Calu3 (cell line): ENCODE results near the gene RIPPLY1. TPM values are rescaled to one million over a fixed set of nuclear protein-coding genes. Genes with fewer than 3 reads are reported as not detected.

Source experiments
- BruUV-seq: library from RNA; stranded (reverse); fragments of 400-500 nt; replicated peaks from 2 replicates; lab custom pipeline; 2021; lab: Mats Ljungman, UMichigan
- CTCF ChIA-PET: fragments of 300-600 bp; sonication (Branson Sonifier 250); formaldehyde crosslinking; loops from one replicate; lab custom pipeline; 2022; ENCODE audit warnings: antibody characterized with exemption; lab: Charles Lee
- DNase-seq: peaks from one replicate; pipeline ENCODE4 v3.0.0; 2022
- H3K27ac Mint-ChIP-seq: one replicate; pipeline ENCODE4 v1.8.0; 2022; ENCODE audit warnings: mixed read lengths; ENCODE audit not compliant: unreplicated experiment
- H3K27me3 Mint-ChIP-seq: one replicate; pipeline ENCODE4 v1.8.0; 2022; ENCODE audit warnings: mixed read lengths; ENCODE audit not compliant: unreplicated experiment
- H3K36me3 Mint-ChIP-seq: one replicate; pipeline ENCODE4 v1.8.0; 2022; ENCODE audit warnings: mild to moderate bottlenecking, moderate library complexity, mixed read lengths; ENCODE audit not compliant: insufficient read depth, unreplicated experiment
- H3K4me1 Mint-ChIP-seq: one replicate; pipeline ENCODE4 v1.8.0; 2022; ENCODE audit warnings: mild to moderate bottlenecking, low read depth, mixed read lengths; ENCODE audit not compliant: unreplicated experiment
- H3K4me3 Mint-ChIP-seq: one replicate; pipeline ENCODE4 v1.8.0; 2022; ENCODE audit warnings: mild to moderate bottlenecking, low read depth, moderate library complexity, mixed read lengths; ENCODE audit not compliant: unreplicated experiment
- H3K9me3 Mint-ChIP-seq: one replicate; pipeline ENCODE4 v1.8.0; 2022; ENCODE audit warnings: low read depth, mixed read lengths; ENCODE audit not compliant: unreplicated experiment
- intact Hi-C: fragments of 100-400 bp; cut with micrococcal nuclease; formaldehyde crosslinking; loops from one replicate; pipeline ENCODE4 v1.10.0; 2022; ENCODE audit not compliant: unreplicated experiment
- total RNA-seq: library from RNA; stranded (reverse); gene quantifications from 2 replicates; pipeline ENCODE4 v1.2.3, GENCODE V29; 2022
- TF ChIP-seq, protein P1 (sequence below): fragments of 200-600 bp; IDR thresholded peaks from one replicate; pipeline ENCODE4 v1.8.0; 2022; ENCODE audit warnings: antibody characterized with exemption; ENCODE audit not compliant: unreplicated experiment

The RIPPLY1 gene
- total RNA-seq, 1 experiment from 2014 or later: 0.31 TPM

GRCh38 chrX:106917830-106918500 lies 14.8 kb upstream of the RIPPLY1 start:
- H3K36me3 Mint-ChIP-seq: peaks cover 13% of the 10 kb centered on the region
- peak; percentile 76 for DNase-seq
- H3K4me3 Mint-ChIP-seq: peak overlapping the region; percentile 4
- peaks cover 38% of the 10 kb centered on the region for H3K4me1 Mint-ChIP-seq
- H3K9me3 Mint-ChIP-seq: no peaks in the 10 kb centered on the region
- no TSS peak for BruUV-seq
- CTCF ChIA-PET: interaction anchor here (0.8 kb wide), 1 partner anchor 12 kb away, joined by 3 read pairs; no protein-coding TSS in a partner anchor
- TF ChIP-seq, protein P1, sequence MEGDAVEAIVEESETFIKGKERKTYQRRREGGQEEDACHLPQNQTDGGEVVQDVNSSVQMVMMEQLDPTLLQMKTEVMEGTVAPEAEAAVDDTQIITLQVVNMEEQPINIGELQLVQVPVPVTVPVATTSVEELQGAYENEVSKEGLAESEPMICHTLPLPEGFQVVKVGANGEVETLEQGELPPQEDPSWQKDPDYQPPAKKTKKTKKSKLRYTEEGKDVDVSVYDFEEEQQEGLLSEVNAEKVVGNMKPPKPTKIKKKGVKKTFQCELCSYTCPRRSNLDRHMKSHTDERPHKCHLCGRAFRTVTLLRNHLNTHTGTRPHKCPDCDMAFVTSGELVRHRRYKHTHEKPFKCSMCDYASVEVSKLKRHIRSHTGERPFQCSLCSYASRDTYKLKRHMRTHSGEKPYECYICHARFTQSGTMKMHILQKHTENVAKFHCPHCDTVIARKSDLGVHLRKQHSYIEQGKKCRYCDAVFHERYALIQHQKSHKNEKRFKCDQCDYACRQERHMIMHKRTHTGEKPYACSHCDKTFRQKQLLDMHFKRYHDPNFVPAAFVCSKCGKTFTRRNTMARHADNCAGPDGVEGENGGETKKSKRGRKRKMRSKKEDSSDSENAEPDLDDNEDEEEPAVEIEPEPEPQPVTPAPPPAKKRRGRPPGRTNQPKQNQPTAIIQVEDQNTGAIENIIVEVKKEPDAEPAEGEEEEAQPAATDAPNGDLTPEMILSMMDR: no peak
- H3K27ac Mint-ChIP-seq: peak overlapping the region; percentile 75
- H3K27me3 Mint-ChIP-seq: no peaks in the 10 kb centered on the region
- intact Hi-C loops: loop anchor here (2.0 kb wide), 1 partner anchor 15 kb away; no protein-coding TSS in a partner anchor

GRCh38 chrX:106912864-106913263 lies 9.7 kb upstream of the RIPPLY1 start:
- CTCF ChIA-PET: interaction anchor here (0.7 kb wide), 1 partner anchor 968 kb away, joined by 3 read pairs; no protein-coding TSS in a partner anchor
- intact Hi-C loops: no loop called here
- H3K27ac Mint-ChIP-seq: no peak overlapping the region
- no peaks in the 10 kb centered on the region for H3K27me3 Mint-ChIP-seq
- BruUV-seq: no TSS peak
- no peaks in the 10 kb centered on the region for H3K9me3 Mint-ChIP-seq
- no peak overlapping the region for H3K4me3 Mint-ChIP-seq
- H3K4me1 Mint-ChIP-seq: peaks cover 51% of the 10 kb centered on the region
- no peak for DNase-seq
- TF ChIP-seq, protein P1: no peak
- peaks cover 8% of the 10 kb centered on the region for H3K36me3 Mint-ChIP-seq

DNA sequence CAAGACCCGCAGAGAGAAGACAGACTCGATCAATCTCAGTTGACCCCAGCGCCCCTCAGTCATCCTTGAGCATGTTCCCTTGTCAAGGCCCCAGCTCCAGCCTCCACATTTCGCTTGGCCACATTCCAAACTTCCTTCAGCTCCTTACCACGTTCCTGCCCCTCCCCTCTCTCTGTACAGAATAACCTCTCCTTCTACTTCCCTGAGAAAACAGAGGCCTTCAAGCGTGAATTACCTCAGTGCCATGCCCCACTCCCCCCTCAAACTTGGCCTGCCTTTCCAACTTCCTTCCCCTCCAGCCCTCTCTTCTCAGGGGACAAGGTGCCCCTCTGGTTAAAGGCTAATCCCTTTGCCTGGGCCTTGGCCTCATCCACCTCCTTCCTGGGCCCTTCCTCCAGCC lies 3.2 kb upstream of the RIPPLY1 start:
- peaks cover 41% of the 10 kb centered on the region for H3K4me1 Mint-ChIP-seq
- peak overlapping the region; percentile 37 for H3K27ac Mint-ChIP-seq
- no TSS peak for BruUV-seq
- no peaks in the 10 kb centered on the region for H3K36me3 Mint-ChIP-seq
- intact Hi-C loops: no loop called here
- H3K4me3 Mint-ChIP-seq: no peak overlapping the region
- no peaks in the 10 kb centered on the region for H3K9me3 Mint-ChIP-seq
- no peaks in the 10 kb centered on the region for H3K27me3 Mint-ChIP-seq
- TF ChIP-seq, protein P1: no peak
- peak; percentile 29 for DNase-seq
- CTCF ChIA-PET: interaction anchor here (0.7 to 1.9 kb wide), 4 partner anchors 12 to 53 kb away, joined by 3 to 11 read pairs (median 6); no protein-coding TSS in a partner anchor

DNA sequence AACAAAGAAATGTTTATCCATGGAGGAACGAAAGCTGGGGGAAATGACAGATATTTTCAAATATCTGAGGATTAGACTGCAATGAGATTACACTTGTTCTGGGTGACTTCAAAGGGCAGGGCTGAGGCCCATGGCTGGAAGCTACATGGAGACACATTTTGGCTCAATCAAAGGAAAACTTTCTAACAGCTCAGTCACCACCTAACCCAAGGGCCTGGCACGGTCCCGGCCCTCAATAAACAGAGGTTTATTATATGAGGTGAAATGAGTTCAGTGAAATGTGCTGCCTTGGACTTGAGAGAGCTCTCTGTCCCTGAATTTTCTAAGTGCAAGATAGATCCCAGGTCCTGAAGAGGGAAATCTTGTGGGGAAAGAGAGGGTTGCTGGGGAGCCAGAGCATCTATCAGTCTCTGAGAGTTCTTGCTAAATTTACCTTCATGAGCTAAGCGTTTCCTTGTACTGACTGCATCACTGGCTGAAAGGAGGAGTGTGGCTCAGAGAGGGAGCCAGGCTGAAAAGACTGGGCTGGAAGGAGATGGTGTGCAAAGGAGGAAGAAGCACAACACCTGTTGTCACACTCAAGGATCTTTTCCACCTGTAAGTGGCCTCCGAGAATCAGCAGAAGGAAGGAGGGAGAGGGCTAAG lies 2.0 kb upstream of the RIPPLY1 start:
- TF ChIP-seq, protein P1: no peak
- H3K4me3 Mint-ChIP-seq: no peak overlapping the region
- no TSS peak for BruUV-seq
- CTCF ChIA-PET: interaction anchor here (1.9 kb wide), 1 partner anchor 55 kb away, joined by 7 read pairs; no protein-coding TSS in a partner anchor
- no peak for DNase-seq
- H3K27ac Mint-ChIP-seq: no peak overlapping the region
- no peaks in the 10 kb centered on the region for H3K9me3 Mint-ChIP-seq
- no peaks in the 10 kb centered on the region for H3K27me3 Mint-ChIP-seq
- peaks cover 39% of the 10 kb centered on the region for H3K4me1 Mint-ChIP-seq
- intact Hi-C loops: no loop called here
- no peaks in the 10 kb centered on the region for H3K36me3 Mint-ChIP-seq
